Subcutaneous adipose tissue (tissue), 4 donors: ENCODE measurements around the gene PARD3. TPM values are rescaled to one million over a fixed set of nuclear protein-coding genes. Genes with fewer than 3 reads are reported as not detected.

Source experiments
- CTCF ChIP-seq: fragments of 450-650 bp; IDR thresholded peaks from one replicate; pipeline ENCODE4 v1.5.1; 2016; ENCODE audit warnings: low read depth, mild to moderate bottlenecking, control low read depth, antibody characterized with exemption, moderate library complexity
- total RNA-seq, 4 donors: library from RNA; depleted of rRNA; stranded (reverse); fragments of >200 nt; gene quantifications; one replicate each; pipeline ENCODE4 v1.1.0, GENCODE V29; 2016

The PARD3 gene
- total RNA-seq, 4 donors from 2014 or later: 39.4 to 70.3 (median 45.0) TPM

GRCh38 chr10:34813626-34814222, 1.4 kb downstream of the PARD3 start:
- TF ChIP-seq CTCF: no peak

- no peak for TF ChIP-seq CTCF
Measured at GRCh38 chr10:34812771-34813170, 2.3 kb downstream of the PARD3 start.

- TF ChIP-seq CTCF: no peak
Measured at GRCh38 chr10:34811968-34812514, 3.1 kb downstream of the PARD3 start.

GRCh38 chr10:34811126-34811967, 3.7 kb downstream of the PARD3 start:
- no peak for TF ChIP-seq CTCF

- no peak for TF ChIP-seq CTCF
Measured at GRCh38 chr10:34809796-34810195, 5.3 kb downstream of the PARD3 start.

GRCh38 chr10:34808801-34809745, 6.0 kb downstream of the PARD3 start:
- no peak for TF ChIP-seq CTCF
